ENCODE results near the gene ACACA.

DNA sequence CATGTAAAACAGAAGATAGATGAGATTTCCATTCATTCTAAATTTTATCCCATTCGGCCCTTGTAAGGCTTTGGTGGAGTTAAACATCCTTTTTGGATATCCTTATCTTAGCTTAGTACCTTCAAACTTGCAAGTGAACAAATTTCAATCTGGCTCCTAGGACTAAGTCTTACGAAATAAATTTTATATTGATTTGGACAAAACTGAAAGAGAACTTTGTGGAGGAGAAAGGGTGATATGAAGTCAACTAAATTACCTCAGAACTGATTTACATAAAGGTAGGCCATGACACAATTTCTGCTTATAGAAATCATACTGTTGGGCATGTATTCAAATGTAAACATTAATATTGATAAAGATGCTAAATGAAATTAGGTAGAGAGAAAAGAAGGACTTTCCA lies 206.1 kb downstream of the ACACA start:
- TF ChIP-seq, protein P1, sequence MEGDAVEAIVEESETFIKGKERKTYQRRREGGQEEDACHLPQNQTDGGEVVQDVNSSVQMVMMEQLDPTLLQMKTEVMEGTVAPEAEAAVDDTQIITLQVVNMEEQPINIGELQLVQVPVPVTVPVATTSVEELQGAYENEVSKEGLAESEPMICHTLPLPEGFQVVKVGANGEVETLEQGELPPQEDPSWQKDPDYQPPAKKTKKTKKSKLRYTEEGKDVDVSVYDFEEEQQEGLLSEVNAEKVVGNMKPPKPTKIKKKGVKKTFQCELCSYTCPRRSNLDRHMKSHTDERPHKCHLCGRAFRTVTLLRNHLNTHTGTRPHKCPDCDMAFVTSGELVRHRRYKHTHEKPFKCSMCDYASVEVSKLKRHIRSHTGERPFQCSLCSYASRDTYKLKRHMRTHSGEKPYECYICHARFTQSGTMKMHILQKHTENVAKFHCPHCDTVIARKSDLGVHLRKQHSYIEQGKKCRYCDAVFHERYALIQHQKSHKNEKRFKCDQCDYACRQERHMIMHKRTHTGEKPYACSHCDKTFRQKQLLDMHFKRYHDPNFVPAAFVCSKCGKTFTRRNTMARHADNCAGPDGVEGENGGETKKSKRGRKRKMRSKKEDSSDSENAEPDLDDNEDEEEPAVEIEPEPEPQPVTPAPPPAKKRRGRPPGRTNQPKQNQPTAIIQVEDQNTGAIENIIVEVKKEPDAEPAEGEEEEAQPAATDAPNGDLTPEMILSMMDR (conservative IDR thresholded peaks at IDR 0.05; ENCODE audit: low read depth, low read length), result no peak
- no peak for TF ChIP-seq EZH2 (IDR thresholded peaks at IDR 0.05; ENCODE audit: low read length, unreplicated experiment)
